Epithelial cell of esophagus (primary cell): ENCODE results near the gene ADAMTS8.

Source experiments
- DNase-seq: peaks from one replicate; pipeline ENCODE4 v3.0.0; 2010; ENCODE audit warnings: low read depth
- H3K4me3 ChIP-seq: 2 replicates; pipeline ENCODE4 v1.5.1; 2011; ENCODE audit warnings: mild to moderate bottlenecking, low read length, control low read depth
- TF ChIP-seq, protein P1 (sequence below): IDR thresholded peaks from 2 replicates; pipeline ENCODE4 v1.5.1; 2011; ENCODE audit warnings: low read depth, mild to moderate bottlenecking, low read length, control low read depth, inconsistent platforms; ENCODE audit not compliant: insufficient read depth; ENCODE audit errors: missing control alignments

ADAMTS8 gene

DNA sequence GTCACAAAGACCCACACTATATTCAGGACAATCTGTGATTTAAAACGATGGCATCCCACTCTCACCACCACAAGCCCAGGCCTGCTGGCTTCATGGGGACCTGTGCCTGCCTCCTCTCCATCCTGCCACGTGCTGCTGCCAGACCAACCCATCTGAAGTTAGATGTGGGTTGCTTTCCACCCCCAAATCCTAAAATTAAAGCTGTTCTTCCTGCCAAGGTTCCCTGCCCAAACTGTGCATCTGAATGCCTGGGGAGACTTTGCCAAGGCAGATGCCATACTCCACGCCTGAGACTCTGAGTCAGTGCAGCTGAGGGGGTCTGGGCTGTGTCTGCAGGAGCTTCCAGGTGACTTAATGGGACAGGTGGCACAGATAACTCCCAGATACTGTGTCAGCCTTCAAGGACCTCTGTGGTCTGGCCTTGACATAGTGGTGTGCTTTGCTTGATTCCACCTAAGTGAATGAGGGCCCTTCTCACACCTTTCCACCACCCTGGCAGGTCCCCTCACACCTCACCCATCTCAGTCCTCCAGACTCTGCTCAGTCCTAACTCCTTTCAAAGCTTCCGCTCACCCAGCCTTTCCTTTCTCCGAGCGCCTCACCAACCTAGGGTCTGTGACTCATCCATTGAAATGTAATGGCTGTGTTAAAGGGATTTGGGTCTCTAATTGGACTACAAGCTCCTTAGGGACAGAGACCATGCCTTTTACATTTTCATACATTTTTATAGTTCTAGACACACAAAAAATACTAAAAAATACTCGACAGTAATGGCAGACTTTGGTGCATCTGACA is 18.6 kb downstream of the ADAMTS8 start:
- H3K4me3 ChIP-seq = no peak overlapping the region
- DNase-seq = no peak
- TF ChIP-seq, protein P1, sequence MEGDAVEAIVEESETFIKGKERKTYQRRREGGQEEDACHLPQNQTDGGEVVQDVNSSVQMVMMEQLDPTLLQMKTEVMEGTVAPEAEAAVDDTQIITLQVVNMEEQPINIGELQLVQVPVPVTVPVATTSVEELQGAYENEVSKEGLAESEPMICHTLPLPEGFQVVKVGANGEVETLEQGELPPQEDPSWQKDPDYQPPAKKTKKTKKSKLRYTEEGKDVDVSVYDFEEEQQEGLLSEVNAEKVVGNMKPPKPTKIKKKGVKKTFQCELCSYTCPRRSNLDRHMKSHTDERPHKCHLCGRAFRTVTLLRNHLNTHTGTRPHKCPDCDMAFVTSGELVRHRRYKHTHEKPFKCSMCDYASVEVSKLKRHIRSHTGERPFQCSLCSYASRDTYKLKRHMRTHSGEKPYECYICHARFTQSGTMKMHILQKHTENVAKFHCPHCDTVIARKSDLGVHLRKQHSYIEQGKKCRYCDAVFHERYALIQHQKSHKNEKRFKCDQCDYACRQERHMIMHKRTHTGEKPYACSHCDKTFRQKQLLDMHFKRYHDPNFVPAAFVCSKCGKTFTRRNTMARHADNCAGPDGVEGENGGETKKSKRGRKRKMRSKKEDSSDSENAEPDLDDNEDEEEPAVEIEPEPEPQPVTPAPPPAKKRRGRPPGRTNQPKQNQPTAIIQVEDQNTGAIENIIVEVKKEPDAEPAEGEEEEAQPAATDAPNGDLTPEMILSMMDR = no peak

DNA sequence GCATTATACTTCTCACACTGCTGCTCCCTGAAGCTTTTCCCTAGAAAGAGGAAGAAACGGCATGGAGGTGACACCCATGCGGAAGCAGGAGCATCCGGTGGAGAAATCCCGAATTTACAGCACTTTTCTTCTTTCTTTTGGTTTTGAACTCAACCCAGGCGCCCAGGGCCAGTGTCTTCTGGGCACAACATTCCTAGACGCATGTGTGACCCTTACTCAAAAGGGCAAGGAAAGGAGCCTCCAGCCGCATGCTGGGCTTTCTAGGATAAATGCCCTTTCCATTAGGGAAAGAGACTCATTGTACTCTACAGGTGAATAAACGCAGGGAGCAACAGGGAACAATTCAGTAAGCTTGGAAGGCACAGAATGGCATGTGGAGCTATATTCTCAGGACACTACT is 19.5 kb downstream of the ADAMTS8 start:
- no peak overlapping the region for H3K4me3 ChIP-seq
- DNase-seq = no peak
- TF ChIP-seq, protein P1 = no peak

DNA sequence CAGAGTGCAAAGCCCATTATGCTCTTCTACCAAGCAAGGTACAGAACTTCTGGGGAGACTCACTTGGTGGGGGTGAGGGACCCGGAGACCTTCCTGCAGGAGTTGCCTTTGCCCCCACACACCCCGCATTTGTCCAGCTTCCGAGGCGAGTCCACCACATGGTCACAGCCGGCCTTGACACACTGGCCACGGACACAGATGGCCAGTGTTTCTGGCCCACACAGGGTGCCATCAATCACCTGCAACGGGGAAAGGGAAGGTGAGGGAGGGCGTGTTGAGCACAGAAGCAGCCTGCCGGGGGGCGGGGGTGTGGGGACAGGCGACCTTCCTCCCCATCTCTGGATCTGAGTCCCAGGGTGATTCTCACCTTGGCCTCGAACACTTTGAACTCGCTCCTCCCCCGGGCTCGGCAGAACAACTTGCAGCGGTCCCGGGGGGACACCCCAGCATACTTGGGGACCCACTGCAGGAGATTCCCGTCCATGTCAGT is 20.0 kb downstream of the ADAMTS8 start:
- TF ChIP-seq, protein P1 = no peak
- no peak overlapping the region for H3K4me3 ChIP-seq
- no peak for DNase-seq

DNA sequence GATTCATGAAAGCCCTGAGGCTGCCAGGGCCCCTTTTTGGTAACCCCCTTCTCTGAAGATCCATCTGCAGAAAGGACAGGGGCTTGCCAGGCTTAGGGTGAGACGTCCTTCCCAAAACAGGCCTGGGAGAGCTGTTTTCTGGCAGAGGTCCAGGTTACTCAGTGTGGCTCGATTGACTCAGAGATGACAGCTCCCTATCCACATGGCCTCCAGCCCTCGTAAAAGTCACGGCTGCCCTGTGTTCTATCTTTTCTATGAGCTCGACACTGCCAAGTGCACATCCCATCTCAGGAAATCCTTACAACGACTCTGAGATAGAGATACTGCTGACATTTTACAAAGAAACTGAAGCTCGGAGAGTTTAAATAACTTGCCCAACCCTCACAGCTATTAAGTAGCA is 20.4 kb downstream of the ADAMTS8 start:
- DNase-seq = peak; percentile 96
- TF ChIP-seq, protein P1 = no peak

DNA sequence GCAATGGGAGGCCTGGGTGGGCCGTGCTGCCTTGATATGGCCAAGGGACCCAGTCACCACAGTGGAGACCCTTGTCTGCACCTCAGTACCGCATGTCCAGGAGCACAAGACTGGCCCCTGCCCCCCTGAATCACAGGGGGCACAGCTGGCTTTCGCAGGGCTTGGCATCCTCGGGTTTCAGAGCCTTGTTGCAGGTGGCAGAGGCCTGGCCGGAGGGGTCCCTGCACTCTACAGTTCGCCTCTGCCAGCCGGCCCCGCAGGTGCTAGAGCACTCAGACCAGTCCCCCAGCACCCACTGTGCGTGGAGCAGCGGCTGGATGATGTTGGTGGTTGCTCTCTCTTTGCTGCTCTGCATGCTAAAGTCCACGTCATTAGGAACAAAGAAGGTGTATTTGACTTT is 23.0 kb downstream of the ADAMTS8 start:
- TF ChIP-seq, protein P1 = no peak
- DNase-seq = no peak
- H3K4me3 ChIP-seq = no peak overlapping the region

More for the DNA sequence above, 20.4 kb downstream of the ADAMTS8 start:
- H3K4me3 ChIP-seq = no peak overlapping the region

DNA sequence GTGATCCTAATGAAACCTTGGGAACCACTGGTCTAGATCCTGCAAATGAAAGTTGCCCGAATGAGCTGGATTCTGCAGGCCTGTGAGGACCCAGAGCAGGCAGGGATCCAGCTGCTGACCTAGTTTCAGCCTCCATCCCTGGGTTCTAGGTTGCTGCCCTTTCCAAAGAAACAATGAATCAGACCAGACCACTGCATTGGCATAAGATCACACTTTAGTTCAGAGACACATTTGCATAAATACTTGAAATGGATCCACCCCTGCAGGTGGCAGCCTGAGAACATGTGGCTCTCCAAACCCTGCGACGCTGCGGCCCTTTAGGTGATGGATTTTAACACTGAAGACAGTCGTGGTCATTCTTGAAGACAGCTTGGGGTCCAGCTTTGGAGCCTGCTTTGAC is 23.7 kb downstream of the ADAMTS8 start:
- H3K4me3 ChIP-seq = no peak overlapping the region
- TF ChIP-seq, protein P1 = no peak

DNA sequence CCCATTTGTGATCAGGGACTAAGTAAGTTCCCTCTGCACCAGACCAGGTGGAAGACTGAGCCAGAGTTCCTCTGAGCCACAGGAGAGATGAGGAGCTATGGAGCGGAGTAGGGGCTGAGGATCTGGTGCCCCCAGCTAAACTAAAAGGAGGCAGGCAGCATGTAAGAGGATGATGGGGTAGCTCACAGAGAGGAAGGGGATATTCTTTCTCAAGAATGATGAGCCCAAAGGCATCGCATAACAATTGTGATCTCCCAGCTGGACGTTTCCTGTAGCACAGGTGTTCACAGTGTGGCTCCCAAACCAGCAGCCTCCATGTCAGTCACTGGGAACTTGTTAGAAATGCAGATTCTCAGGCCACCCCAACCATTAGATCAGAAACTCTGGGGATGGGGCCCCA is 24.4 kb downstream of the ADAMTS8 start:
- H3K4me3 ChIP-seq = no peak overlapping the region
- TF ChIP-seq, protein P1 = no peak
- DNase-seq = no peak

More for the DNA sequence above, 23.7 kb downstream of the ADAMTS8 start:
- no peak for DNase-seq
